ENCODE data around the gene TMEM63C. TPM values are rescaled to one million over a fixed set of nuclear protein-coding genes. Genes with fewer than 3 reads are reported as not detected.

Gene TMEM63C
- total RNA-seq, 1 experiment from 2014 or later: 5.7 TPM

DNA sequence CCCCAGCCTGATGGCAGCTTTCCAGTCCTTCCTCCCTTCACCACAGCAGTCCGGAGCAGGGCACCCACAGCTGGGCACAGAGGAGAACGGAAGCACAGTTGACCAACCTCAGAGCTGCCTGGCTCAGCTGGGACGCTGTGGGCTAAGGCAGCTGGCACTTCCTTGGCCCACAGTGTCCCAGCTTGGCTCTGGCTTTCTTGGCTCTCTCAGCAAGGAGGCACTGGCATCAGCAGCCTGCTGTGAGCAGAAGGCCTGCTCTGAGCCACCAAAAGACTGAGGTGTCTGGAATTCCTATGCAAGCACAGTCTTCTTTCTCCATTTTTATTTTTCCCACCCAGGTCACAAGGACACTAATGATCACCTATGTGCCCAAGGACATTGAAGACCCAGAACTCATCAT lies 56.8 kb downstream of the TMEM63C start:
- Histone ChIP-seq H3K4me2 (ENCODE audit: low read length) (no peak overlapping the region), H3K4me3 (replicated peaks in 1 of 2; ENCODE audit: low read depth in 1 of 2, low read length in 2 of 2) (no peak overlapping the region), H3K9me2 (ENCODE audit: insufficient read depth) (no peaks in the 10 kb centered on the region), H3K27me3 (ENCODE audit: insufficient read depth, low read length) (no peaks in the 10 kb centered on the region), H3K9me3 (ENCODE audit: control insufficient read depth in 1 of 2, insufficient read depth in 1 of 2, low read depth in 1 of 2, low read length in 2 of 2) (no peaks in the 10 kb centered on the region), H4K20me1 (ENCODE audit: insufficient read depth) (no peaks in the 10 kb centered on the region), H2AFZ (ENCODE audit: low read depth, low read length, poor library complexity, severe bottlenecking) (no peak overlapping the region), H3K36me3 (ENCODE audit: control insufficient read depth in 1 of 2, insufficient read depth in 2 of 2, low read length in 2 of 2) (no peaks in the 10 kb centered on the region), H3K27ac (ENCODE audit: low read depth, low read length) (no peak overlapping the region), H3K4me1 (ENCODE audit: control insufficient read depth in 1 of 2, insufficient read depth in 2 of 2, low read length in 2 of 2) (no peaks in the 10 kb centered on the region), H3K79me2 (ENCODE audit: insufficient read depth, low read length) (no peaks in the 10 kb centered on the region), H3K9ac (ENCODE audit: low read length) (no peak overlapping the region)
- ChIA-PET POLR2A (no interaction called here), CTCF (no interaction called here), RAD21 (ENCODE audit: low non-redundant PET in 1 of 2, low total read pairs in 2 of 2, uncharacterized antibody in 2 of 2, unreplicated experiment in 2 of 2) (no interaction called here)
- DNase-seq (ENCODE audit: low read depth, low spot score): no peak
- no TSS peak for BruUV-seq (replicated peaks)
- no peak for TF ChIP-seq TCF7L2 (IDR thresholded peaks at IDR 0.05; ENCODE audit: borderline replicate concordance, extremely low read depth, insufficient read depth, insufficient read length)
- TF ChIP-seq EGR1 (IDR thresholded peaks at IDR 0.05; ENCODE audit: low read depth): no peak
- TF ChIP-seq CEBPB (IDR thresholded peaks at IDR 0.05; ENCODE audit: low read depth): no peak
- no peak for TF ChIP-seq POLR2A (IDR thresholded peaks at IDR 0.05; ENCODE audit: borderline replicate concordance, extremely low read depth, insufficient read depth, insufficient read length)
- no peak for TF ChIP-seq EZH2 (IDR thresholded peaks at IDR 0.05)
- no peak for TF ChIP-seq RAD21 (IDR thresholded peaks at IDR 0.05; ENCODE audit: low read depth)
- TF ChIP-seq ELF1 (IDR thresholded peaks at IDR 0.05; ENCODE audit: borderline replicate concordance, low read depth): no peak
- TF ChIP-seq, protein P1, sequence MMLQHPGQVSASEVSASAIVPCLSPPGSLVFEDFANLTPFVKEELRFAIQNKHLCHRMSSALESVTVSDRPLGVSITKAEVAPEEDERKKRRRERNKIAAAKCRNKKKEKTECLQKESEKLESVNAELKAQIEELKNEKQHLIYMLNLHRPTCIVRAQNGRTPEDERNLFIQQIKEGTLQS (IDR thresholded peaks at IDR 0.05): no peak
- no peak for TF ChIP-seq SP1 (IDR thresholded peaks at IDR 0.05; ENCODE audit: low read depth)
- no peak for TF ChIP-seq ZFX (IDR thresholded peaks at IDR 0.05)
- TF ChIP-seq CBX3 (IDR thresholded peaks at IDR 0.05; ENCODE audit: low read depth): no peak
- TF ChIP-seq, protein P2, sequence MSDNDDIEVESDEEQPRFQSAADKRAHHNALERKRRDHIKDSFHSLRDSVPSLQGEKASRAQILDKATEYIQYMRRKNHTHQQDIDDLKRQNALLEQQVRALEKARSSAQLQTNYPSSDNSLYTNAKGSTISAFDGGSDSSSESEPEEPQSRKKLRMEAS (IDR thresholded peaks at IDR 0.05): no peak
- no peak for TF ChIP-seq YY1 (IDR thresholded peaks at IDR 0.05; ENCODE audit: extremely low read depth, insufficient replicate concordance, low read depth, low read length)
- TF ChIP-seq, protein P3, sequence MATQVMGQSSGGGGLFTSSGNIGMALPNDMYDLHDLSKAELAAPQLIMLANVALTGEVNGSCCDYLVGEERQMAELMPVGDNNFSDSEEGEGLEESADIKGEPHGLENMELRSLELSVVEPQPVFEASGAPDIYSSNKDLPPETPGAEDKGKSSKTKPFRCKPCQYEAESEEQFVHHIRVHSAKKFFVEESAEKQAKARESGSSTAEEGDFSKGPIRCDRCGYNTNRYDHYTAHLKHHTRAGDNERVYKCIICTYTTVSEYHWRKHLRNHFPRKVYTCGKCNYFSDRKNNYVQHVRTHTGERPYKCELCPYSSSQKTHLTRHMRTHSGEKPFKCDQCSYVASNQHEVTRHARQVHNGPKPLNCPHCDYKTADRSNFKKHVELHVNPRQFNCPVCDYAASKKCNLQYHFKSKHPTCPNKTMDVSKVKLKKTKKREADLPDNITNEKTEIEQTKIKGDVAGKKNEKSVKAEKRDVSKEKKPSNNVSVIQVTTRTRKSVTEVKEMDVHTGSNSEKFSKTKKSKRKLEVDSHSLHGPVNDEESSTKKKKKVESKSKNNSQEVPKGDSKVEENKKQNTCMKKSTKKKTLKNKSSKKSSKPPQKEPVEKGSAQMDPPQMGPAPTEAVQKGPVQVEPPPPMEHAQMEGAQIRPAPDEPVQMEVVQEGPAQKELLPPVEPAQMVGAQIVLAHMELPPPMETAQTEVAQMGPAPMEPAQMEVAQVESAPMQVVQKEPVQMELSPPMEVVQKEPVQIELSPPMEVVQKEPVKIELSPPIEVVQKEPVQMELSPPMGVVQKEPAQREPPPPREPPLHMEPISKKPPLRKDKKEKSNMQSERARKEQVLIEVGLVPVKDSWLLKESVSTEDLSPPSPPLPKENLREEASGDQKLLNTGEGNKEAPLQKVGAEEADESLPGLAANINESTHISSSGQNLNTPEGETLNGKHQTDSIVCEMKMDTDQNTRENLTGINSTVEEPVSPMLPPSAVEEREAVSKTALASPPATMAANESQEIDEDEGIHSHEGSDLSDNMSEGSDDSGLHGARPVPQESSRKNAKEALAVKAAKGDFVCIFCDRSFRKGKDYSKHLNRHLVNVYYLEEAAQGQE (IDR thresholded peaks at IDR 0.05; ENCODE audit: low read depth): no peak
- no peak for TF ChIP-seq EZH2phosphoT487 (IDR thresholded peaks at IDR 0.05; ENCODE audit: borderline replicate concordance)
- TF ChIP-seq SRF (IDR thresholded peaks at IDR 0.05; ENCODE audit: low read depth): no peak
- TF ChIP-seq SIN3A (IDR thresholded peaks at IDR 0.05; ENCODE audit: low read depth): no peak
- TF ChIP-seq JUND (IDR thresholded peaks at IDR 0.05): no peak
- TF ChIP-seq, protein P4, sequence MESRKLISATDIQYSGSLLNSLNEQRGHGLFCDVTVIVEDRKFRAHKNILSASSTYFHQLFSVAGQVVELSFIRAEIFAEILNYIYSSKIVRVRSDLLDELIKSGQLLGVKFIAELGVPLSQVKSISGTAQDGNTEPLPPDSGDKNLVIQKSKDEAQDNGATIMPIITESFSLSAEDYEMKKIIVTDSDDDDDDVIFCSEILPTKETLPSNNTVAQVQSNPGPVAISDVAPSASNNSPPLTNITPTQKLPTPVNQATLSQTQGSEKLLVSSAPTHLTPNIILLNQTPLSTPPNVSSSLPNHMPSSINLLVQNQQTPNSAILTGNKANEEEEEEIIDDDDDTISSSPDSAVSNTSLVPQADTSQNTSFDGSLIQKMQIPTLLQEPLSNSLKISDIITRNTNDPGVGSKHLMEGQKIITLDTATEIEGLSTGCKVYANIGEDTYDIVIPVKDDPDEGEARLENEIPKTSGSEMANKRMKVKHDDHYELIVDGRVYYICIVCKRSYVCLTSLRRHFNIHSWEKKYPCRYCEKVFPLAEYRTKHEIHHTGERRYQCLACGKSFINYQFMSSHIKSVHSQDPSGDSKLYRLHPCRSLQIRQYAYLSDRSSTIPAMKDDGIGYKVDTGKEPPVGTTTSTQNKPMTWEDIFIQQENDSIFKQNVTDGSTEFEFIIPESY (IDR thresholded peaks at IDR 0.05; ENCODE audit: extremely low read depth, insufficient replicate concordance, low read length): no peak
- TF ChIP-seq POLR2AphosphoS5 (IDR thresholded peaks at IDR 0.05; ENCODE audit: low read depth, low read length): no peak
- intact Hi-C loops (cut with micrococcal nuclease): no loop called here
- ATAC-seq: no peak

Data from HCT116 (cell line).